HG02763 (cell line): ENCODE measurements around the gene VPS51.

ENCODE experiments used
- ATAC-seq: cut with Tn5 transposase; IDR thresholded peaks from one replicate; pipeline ENCODE4 v1.9.1; 2021; ENCODE audit warnings: mild to moderate bottlenecking, moderate library complexity; ENCODE audit not compliant: unreplicated experiment

The VPS51 gene

GRCh38 chr11:65160643-65161042 lies 64.6 kb downstream of the VPS51 start:
- no peak for ATAC-seq
